Measurements from ENCODE around the gene MAIP1. TPM values are rescaled to one million over a fixed set of nuclear protein-coding genes. Genes with fewer than 3 reads are reported as not detected.

The MAIP1 gene
- total and polyA plus RNA-seq, 9 of the 15 experiments (the other 6 are each of a cell fraction or from before 2014, with no cell fraction given), result 3.6 to 30.0 (median 24.5) TPM

GRCh38 chr2:199973703-199974102 lies 18.3 kb downstream of the MAIP1 start:
- no peak overlapping the region for H3K4me3 ChIP-seq
- H3K4me1 ChIP-seq (replicated peaks in 1 of 2; ENCODE audit: control insufficient read depth in 2 of 2, insufficient read depth in 2 of 2, low read length in 2 of 2), result no peaks in the 10 kb centered on the region
- H3K4me2 ChIP-seq (ENCODE audit: insufficient read depth, low read length), result no peak overlapping the region
- intact Hi-C loops (cut with micrococcal nuclease) (loop anchor here (1.0 kb wide), 1 partner anchor 730 kb away; no protein-coding TSS in a partner anchor), in situ Hi-C loops (cut with MboI) (loop anchor here (5.0 to 25.0 kb wide), 3 partner anchors 499 to 1239 kb away; no protein-coding TSS in a partner anchor)
- CTCF ChIA-PET (ENCODE audit: low intra/inter-chr PET ratio), result interaction anchor here (0.7 to 1.8 kb wide), 2 partner anchors 508 to 730 kb away, joined by 3 to 12 read pairs; no protein-coding TSS in a partner anchor
- no peaks in the 10 kb centered on the region for H3K27me3 ChIP-seq (ENCODE audit: control insufficient read depth in 2 of 2, insufficient read depth in 2 of 2, low read length in 2 of 2)
- H3K36me3 ChIP-seq (ENCODE audit: control insufficient read depth, insufficient read depth, low read length), result no peaks in the 10 kb centered on the region
- ATAC-seq (peak; percentile 72), FAIRE-seq (no peak), DNase-seq (ENCODE audit: extremely low read depth in 1 of 4, low spot score in 3 of 4) (peak in 2 of 4 experiments; percentile 21 to 26)
- no peak overlapping the region for H2AFZ ChIP-seq (ENCODE audit: low read depth, low read length)
- no peaks in the 10 kb centered on the region for H3K9me1 ChIP-seq (ENCODE audit: control insufficient read depth, insufficient read depth, low read length)
- no peaks in the 10 kb centered on the region for H4K20me1 ChIP-seq (replicated peaks; ENCODE audit: control insufficient read depth, insufficient read depth, low read length)
- no TSS peak for BruUV-seq (replicated peaks)
- H3K9me3 ChIP-seq (replicated peaks; ENCODE audit: control insufficient read depth, insufficient read depth, low read depth, low read length), result no peaks in the 10 kb centered on the region
- no peak overlapping the region for H3K9ac ChIP-seq (ENCODE audit: insufficient read depth in 1 of 2, low read depth in 2 of 2, low read length in 2 of 2)
- H3K27ac ChIP-seq (ENCODE audit: extremely low read depth, low read depth, low read length), result no peak overlapping the region
- H3K79me2 ChIP-seq (ENCODE audit: control insufficient read depth, insufficient read depth, low read length), result no peaks in the 10 kb centered on the region
- WGBS (ENCODE audit: insufficient coverage, low coverage, missing lambda C conversion rate), result 12% methylated on average over 2 of the region's 2 CpGs
- POLR2A ChIA-PET, result interaction anchor here (0.6 to 1.0 kb wide), 2 partner anchors 12 to 152 kb away, joined by 3 read pairs; no protein-coding TSS in a partner anchor
- TF ChIP-seq HOXB6 (CRISPR knock-in tag; IDR thresholded peaks at IDR 0.05; ENCODE audit: borderline replicate concordance) (no peak), FOXO4 (CRISPR knock-in tag; IDR thresholded peaks at IDR 0.05) (no peak), RAD21 (CRISPR knock-in tag; conservative IDR thresholded peaks at IDR 0.05 in 1 of 2, IDR thresholded peaks at IDR 0.05 in 1 of 2) (peak; percentile 72 to 78), REST (IDR thresholded peaks at IDR 0.05; ENCODE audit: borderline replicate concordance) (peak; percentile 35; the same call in 1 of the 2 replicates), REST (CRISPR knock-in tag; IDR thresholded peaks at IDR 0.05; ENCODE audit: low read depth) (no peak), BRF2 (IDR thresholded peaks at IDR 0.05; ENCODE audit: borderline replicate concordance, insufficient read depth, insufficient read length) (no peak), ZBTB34 (CRISPR knock-in tag; IDR thresholded peaks at IDR 0.05) (no peak), PRPF4 (IDR thresholded peaks at IDR 0.05; ENCODE audit: insufficient read depth, low read depth, low read length, poor library complexity, severe bottlenecking) (no peak), HDAC8 (tag; IDR thresholded peaks at IDR 0.05) (no peak)

Data from K562 (cell line).